A549 treated with DMSO at 1 μM for 4 hours (cell line): ENCODE results near the gene NAA40. TPM values are rescaled to one million over a fixed set of nuclear protein-coding genes. Genes with fewer than 3 reads are reported as not detected.

Experiments
- total RNA-seq: library from RNA; stranded (reverse); fragments of 200-300 nt; extraction: Qiagen RNA extraction; gene quantifications from 5 replicates; pipeline ENCODE4 v1.2.3, GENCODE V29; 2022; ENCODE audit warnings: low read depth

The NAA40 gene
- 13.5 to 20.0 TPM (median 17.0 TPM) in 5 replicates for total RNA-seq

GRCh38 chr11:63938479-63939396 lies at the start of gene NAA40:
Gene NAA40 (plus strand): TSS chr11:63939002. CDS start chr11:63939097, 95 bp downstream.

GRCh38 chr11:63916837-63917691 lies 21.7 kb upstream of the NAA40 start, which contains the start of gene RCOR2:
Gene RCOR2 (minus strand): TSS chr11:63917164. CDS start chr11:63916456, 708 bp downstream.

GRCh38 chr11:63974259-63975143 lies 35.7 kb downstream of the NAA40 start, which contains the start of gene COX8A:
Gene COX8A (plus strand): TSS chr11:63974620. CDS start chr11:63974681, 61 bp downstream.

GRCh38 chr11:63986156-63986931 lies 47.5 kb downstream of the NAA40 start, which contains the start of gene OTUB1:
Gene OTUB1 (plus strand): TSS chr11:63986438. CDS start chr11:63986457, 19 bp downstream.

Other genes starting within 250 kb of the NAA40 start
- 5.6 to 7.1 TPM (median 6.3 TPM) in 5 replicates for gene ZFTA, start 170.2 kb upstream of the NAA40 start, total RNA-seq
- 37.9 to 55.3 TPM (median 54.7 TPM) in 5 replicates for gene SPINDOC, start 125.5 kb upstream of the NAA40 start, total RNA-seq
- gene MARK2, start 99.9 kb upstream of the NAA40 start, total RNA-seq, result 22.4 to 27.4 TPM (median 26.6 TPM) in 5 replicates
- gene RCOR2, start 21.8 kb upstream of the NAA40 start, total RNA-seq, result 0.96 to 1.3 TPM (median 1.00 TPM) in 5 replicates
- 754 to 1,077 TPM (median 943 TPM) in 5 replicates for gene COX8A, start 35.6 kb downstream of the NAA40 start, total RNA-seq
- 109 to 130 TPM (median 119 TPM) in 5 replicates for gene OTUB1, start 47.4 kb downstream of the NAA40 start, total RNA-seq
- gene FLRT1, start 96.9 kb downstream of the NAA40 start, total RNA-seq, result 0.07 to 0.08 TPM (median 0.08 TPM) in 4 of 5 replicates, not detected in the other
- gene MACROD1, start 227.1 kb downstream of the NAA40 start, total RNA-seq, result 9.1 to 15.9 TPM (median 14.1 TPM) in 5 replicates
- 253 to 292 TPM (median 270 TPM) in 5 replicates for gene STIP1, start 247.2 kb downstream of the NAA40 start, total RNA-seq